Chondrocyte (in vitro differentiated cells): ENCODE results near the gene SMPD2. TPM values are rescaled to one million over a fixed set of nuclear protein-coding genes. Genes with fewer than 3 reads are reported as not detected.

Experiments used
- DNase-seq: peaks from one replicate; pipeline ENCODE4 v3.0.0; 2021; ENCODE audit warnings: mixed read lengths, low spot score
- H3K27ac Mint-ChIP-seq: one replicate; pipeline ENCODE4 v1.8.0; 2021; ENCODE audit warnings: mild to moderate bottlenecking, moderate library complexity, mixed read lengths; ENCODE audit not compliant: unreplicated experiment
- H3K27me3 Mint-ChIP-seq: 2 replicates; pipeline ENCODE4 v1.8.0; 2021; ENCODE audit warnings: low read depth, mixed read lengths
- H3K36me3 Mint-ChIP-seq: 2 replicates; pipeline ENCODE4 v1.8.0; 2021; ENCODE audit warnings: low read depth, mixed read lengths
- H3K4me1 Mint-ChIP-seq: 2 replicates; pipeline ENCODE4 v1.8.0; 2021; ENCODE audit warnings: low read depth, mild to moderate bottlenecking, mixed read lengths
- H3K4me3 Mint-ChIP-seq: one replicate; pipeline ENCODE4 v1.8.0; 2021; ENCODE audit warnings: mild to moderate bottlenecking, moderate library complexity, mixed read lengths; ENCODE audit not compliant: unreplicated experiment
- H3K9me3 Mint-ChIP-seq: 2 replicates; pipeline ENCODE4 v1.8.0; 2021; ENCODE audit warnings: low read depth, mixed read lengths
- CTCF ChIP-seq: fragments of 200-600 bp; sonication (generic); IDR thresholded peaks from 2 replicates; pipeline ENCODE4 v1.5.0; 2021; ENCODE audit warnings: antibody characterized with exemption, mild to moderate bottlenecking, moderate library complexity
- total RNA-seq: library from RNA; stranded (reverse); gene quantifications from 3 replicates; pipeline ENCODE4 v1.2.1, GENCODE V29; 2021

The SMPD2 gene
- total RNA-seq, 1 donor from 2014 or later: 5.6 TPM

DNA sequence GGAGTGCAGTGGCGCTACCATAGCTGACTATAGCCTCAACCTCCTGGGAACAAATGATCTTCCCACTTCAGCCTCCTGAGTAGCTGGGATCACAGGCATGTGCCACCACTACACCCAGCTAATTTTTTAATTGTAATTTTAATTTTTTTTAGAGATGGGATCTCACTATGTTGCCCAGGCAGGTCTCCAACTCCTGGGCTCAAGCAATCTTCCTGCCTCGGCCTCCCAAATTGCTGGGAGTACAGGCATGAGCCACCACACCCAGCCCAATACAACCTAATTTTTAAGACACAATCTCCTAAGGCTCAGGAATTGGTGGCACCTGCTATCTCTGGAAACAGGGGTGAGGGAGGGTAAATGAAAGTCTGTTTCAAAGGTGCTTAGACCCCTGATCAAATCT lies 36.7 kb downstream of the SMPD2 start:
- H3K9me3 Mint-ChIP-seq: no peaks in the 10 kb centered on the region
- no peak for TF ChIP-seq CTCF
- peaks cover 42% of the 10 kb centered on the region for H3K4me1 Mint-ChIP-seq
- no peak overlapping the region for H3K4me3 Mint-ChIP-seq
- H3K27me3 Mint-ChIP-seq: no peaks in the 10 kb centered on the region
- DNase-seq: no peak
- H3K27ac Mint-ChIP-seq: no peak overlapping the region
- peaks cover 28% of the 10 kb centered on the region for H3K36me3 Mint-ChIP-seq

GRCh38 chr6:109477725-109478124 lies 37.2 kb downstream of the SMPD2 start:
- Mint-ChIP-seq H3K9me3 (no peaks in the 10 kb centered on the region), H3K4me1 (peaks cover 47% of the 10 kb centered on the region), H3K36me3 (peaks cover 27% of the 10 kb centered on the region), H3K4me3 (no peak overlapping the region), H3K27me3 (no peaks in the 10 kb centered on the region), H3K27ac (peak overlapping the region; percentile 38)
- DNase-seq: no peak
- no peak for TF ChIP-seq CTCF

GRCh38 chr6:109478222-109478805 lies 37.8 kb downstream of the SMPD2 start:
- Mint-ChIP-seq H3K4me3 (peak overlapping the region; percentile 22), H3K9me3 (no peaks in the 10 kb centered on the region), H3K27ac (no peak overlapping the region), H3K4me1 (peaks cover 47% of the 10 kb centered on the region), H3K36me3 (peaks cover 22% of the 10 kb centered on the region), H3K27me3 (no peaks in the 10 kb centered on the region)
- DNase-seq: no peak
- TF ChIP-seq CTCF: no peak

GRCh38 chr6:109478841-109479624 lies 38.5 kb downstream of the SMPD2 start:
- no peak overlapping the region for H3K27ac Mint-ChIP-seq
- H3K4me1 Mint-ChIP-seq: peaks cover 50% of the 10 kb centered on the region
- no peaks in the 10 kb centered on the region for H3K27me3 Mint-ChIP-seq
- peaks cover 19% of the 10 kb centered on the region for H3K36me3 Mint-ChIP-seq
- no peak for TF ChIP-seq CTCF
- no peaks in the 10 kb centered on the region for H3K9me3 Mint-ChIP-seq
- no peak for DNase-seq
- peak overlapping the region; percentile 22 for H3K4me3 Mint-ChIP-seq

DNA sequence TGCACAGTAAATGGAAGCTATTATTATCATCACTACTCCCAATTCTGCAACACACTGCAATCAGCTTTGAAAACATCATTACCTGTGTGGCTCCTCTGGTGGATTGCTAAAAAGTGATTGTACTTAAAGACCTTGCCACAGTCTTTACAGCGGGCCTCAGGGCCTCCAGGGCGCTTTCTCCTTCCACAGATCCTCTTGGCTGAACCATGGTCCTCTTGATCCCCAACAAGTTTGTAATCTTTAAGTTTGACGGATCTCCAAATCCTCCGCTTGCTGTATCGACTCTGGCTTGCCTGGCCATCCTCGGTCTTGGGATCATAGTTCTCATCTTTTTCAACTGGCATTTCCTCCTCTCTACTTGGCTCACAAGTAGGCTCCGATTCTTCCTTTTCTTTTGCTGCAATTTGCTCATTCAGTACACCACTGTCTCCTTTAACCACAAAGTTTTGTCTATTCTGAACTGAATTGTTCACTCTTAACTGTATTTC lies 40.5 kb downstream of the SMPD2 start:
- Mint-ChIP-seq H3K36me3 (peaks cover 11% of the 10 kb centered on the region), H3K4me3 (peak overlapping the region; percentile 2), H3K9me3 (no peaks in the 10 kb centered on the region), H3K4me1 (peaks cover 50% of the 10 kb centered on the region), H3K27ac (no peak overlapping the region), H3K27me3 (no peaks in the 10 kb centered on the region)
- no peak for DNase-seq
- TF ChIP-seq CTCF: no peak
